Vagina (tissue), 2 donors: ENCODE data around the gene MRI1. TPM values are rescaled to one million over a fixed set of nuclear protein-coding genes. Genes with fewer than 3 reads are reported as not detected.
"Not testable (repeated sequence)": the region's sequence is repeated elsewhere in the genome, so short reads cannot be mapped to it uniquely, and the experiment has no call there.

ENCODE experiments used
- DNase-seq, 2 donors: peaks; one replicate each; pipeline ENCODE4 v3.0.0-alpha.2; 2017; ENCODE audit errors: extremely low spot score in 2 of 2
- H3K27ac ChIP-seq: fragments of 200-600 bp; sonication (generic); one replicate; pipeline ENCODE4 v1.5.1; 2019
- H3K27me3 ChIP-seq: fragments of 200-600 bp; sonication (generic); one replicate; pipeline ENCODE4 v1.5.1; 2019
- H3K36me3 ChIP-seq, 2 donors: fragments of 200-600 bp; sonication (generic); one replicate each; pipeline ENCODE4 v1.5.1; 2017 to 2019
- H3K4me1 ChIP-seq: fragments of 200-600 bp; sonication (generic); one replicate; pipeline ENCODE4 v1.5.1; 2019
- H3K4me3 ChIP-seq, 2 donors: fragments of 200-600 bp; sonication (generic); 1 replicate in 1 of 2; 2 replicates in 1 of 2; pipeline ENCODE4 v1.5.1; 2016 to 2019
- H3K9me3 ChIP-seq: fragments of 200-600 bp; sonication (generic); one replicate; pipeline ENCODE4 v1.5.1; 2019
- CTCF ChIP-seq, 3 experiments: fragments of 450-650 bp in 2 of 3; fragments of 200-600 bp in 1 of 3; sonication (generic) in 1 of 3; IDR thresholded peaks; one replicate each; pipeline ENCODE4 v1.5.1; 2017 to 2019; ENCODE audit warnings: antibody characterized with exemption in 3 of 3, mild to moderate bottlenecking in 2 of 3, moderate library complexity in 2 of 3
- POLR2A ChIP-seq, 2 donors: fragments of 450-650 bp; IDR thresholded peaks; one replicate each; pipeline ENCODE4 v1.6.1; 2017; ENCODE audit warnings: antibody characterized with exemption in 2 of 2, mild to moderate bottlenecking in 2 of 2, moderate library complexity in 2 of 2
- POLR2AphosphoS5 ChIP-seq, 2 donors: sonication (generic); formaldehyde crosslinking; IDR thresholded peaks; one replicate each; pipeline ENCODE4 v1.9.0; 2017; ENCODE audit warnings: antibody characterized with exemption in 2 of 2, mild to moderate bottlenecking in 2 of 2, low read depth in 1 of 2; ENCODE audit not compliant: insufficient read depth in 1 of 2
- intact Hi-C: fragments of 100-400 bp; cut with DNase I; formaldehyde crosslinking; loops from one replicate; pipeline ENCODE4 v1.15.1; 2023
- total RNA-seq: library from RNA; depleted of rRNA; stranded (reverse); fragments of >200 nt; gene quantifications from one replicate; pipeline ENCODE4 v1.2.3, GENCODE V29; 2016

The MRI1 gene
- total RNA-seq, 1 donor from 2014 or later = 69.0 TPM

GRCh38 chr19:13744174-13744573, 20.1 kb upstream of the MRI1 start:
- no peaks in the 10 kb centered on the region for H3K27me3 ChIP-seq
- intact Hi-C loops = no loop called here
- no peak for TF ChIP-seq CTCF (IDR thresholded peaks at IDR 0.05)
- TF ChIP-seq POLR2AphosphoS5 (IDR thresholded peaks at IDR 0.05; ENCODE audit: insufficient read depth in 1 of 2, low read depth in 1 of 2) = no peak
- TF ChIP-seq POLR2A (IDR thresholded peaks at IDR 0.05) = no peak

GRCh38 chr19:13747098-13747453, 17.2 kb upstream of the MRI1 start:
- DNase-seq = no peak
- TF ChIP-seq POLR2A (IDR thresholded peaks at IDR 0.05) = no peak
- TF ChIP-seq CTCF (IDR thresholded peaks at IDR 0.05) = no peak
- no peak for TF ChIP-seq POLR2AphosphoS5 (IDR thresholded peaks at IDR 0.05; ENCODE audit: insufficient read depth in 1 of 2, low read depth in 1 of 2)
- peak overlapping the region; percentile 85 to 87 for H3K4me3 ChIP-seq
- H3K4me1 ChIP-seq = peaks cover 13% of the 10 kb centered on the region
- peaks cover 0 to 7% of the 10 kb centered on the region in 2 donors for H3K36me3 ChIP-seq
- intact Hi-C loops = no loop called here
- no peaks in the 10 kb centered on the region for H3K9me3 ChIP-seq
- no peaks in the 10 kb centered on the region for H3K27me3 ChIP-seq
- peak overlapping the region; percentile 25 for H3K27ac ChIP-seq

More at GRCh38 chr19:13744174-13744573, 20.1 kb upstream of the MRI1 start:
- Histone ChIP-seq H3K4me3 (no peak overlapping the region), H3K36me3 (no peaks in the 10 kb centered on the region), H3K27ac (no peak overlapping the region), H3K9me3 (no peaks in the 10 kb centered on the region), H3K4me1 (peaks cover 11% of the 10 kb centered on the region)
- DNase-seq = no peak

GRCh38 chr19:13748169-13748828, 16.0 kb upstream of the MRI1 start:
- Histone ChIP-seq H3K9me3 (no peaks in the 10 kb centered on the region), H3K4me1 (peaks cover 13% of the 10 kb centered on the region), H3K36me3 (peaks cover 0 to 18% of the 10 kb centered on the region in 2 donors), H3K27me3 (no peaks in the 10 kb centered on the region), H3K27ac (peak overlapping the region; percentile 88), H3K4me3 (peak overlapping the region; percentile 85 to 87)
- DNase-seq = no peak
- TF ChIP-seq POLR2A (IDR thresholded peaks at IDR 0.05) (no peak), CTCF (IDR thresholded peaks at IDR 0.05) (no peak), POLR2AphosphoS5 (IDR thresholded peaks at IDR 0.05; ENCODE audit: insufficient read depth in 1 of 2, low read depth in 1 of 2) (no peak)
- intact Hi-C loops = no loop called here

GRCh38 chr19:13751436-13751835, 12.9 kb upstream of the MRI1 start:
- no peak overlapping the region for H3K27ac ChIP-seq

GRCh38 chr19:13753622-13754021, 10.7 kb upstream of the MRI1 start:
- peaks cover 3 to 70% of the 10 kb centered on the region in 2 donors for H3K36me3 ChIP-seq

More at GRCh38 chr19:13751436-13751835, 12.9 kb upstream of the MRI1 start:
- H3K27me3 ChIP-seq = no peaks in the 10 kb centered on the region
- no peaks in the 10 kb centered on the region for H3K9me3 ChIP-seq
- TF ChIP-seq POLR2A (IDR thresholded peaks at IDR 0.05) = no peak
- TF ChIP-seq CTCF (IDR thresholded peaks at IDR 0.05) = no peak
- TF ChIP-seq POLR2AphosphoS5 (IDR thresholded peaks at IDR 0.05; ENCODE audit: insufficient read depth in 1 of 2, low read depth in 1 of 2) = no peak
- H3K4me3 ChIP-seq = no peak overlapping the region
- intact Hi-C loops = no loop called here
- peaks cover 3 to 50% of the 10 kb centered on the region in 2 donors for H3K36me3 ChIP-seq
- H3K4me1 ChIP-seq = peaks cover 13% of the 10 kb centered on the region
- no peak for DNase-seq

More at GRCh38 chr19:13753622-13754021, 10.7 kb upstream of the MRI1 start:
- H3K4me3 ChIP-seq, DNase-seq, H3K4me1 ChIP-seq, H3K27me3 ChIP-seq, intact Hi-C loops, H3K9me3 ChIP-seq, H3K27ac ChIP-seq: not testable (repeated sequence)
